ENCODE data around the gene PGAM4.
"Not testable (repeated sequence)": the region's sequence is repeated elsewhere in the genome, so short reads cannot be mapped to it uniquely, and the experiment has no call there.

PGAM4 gene

DNA sequence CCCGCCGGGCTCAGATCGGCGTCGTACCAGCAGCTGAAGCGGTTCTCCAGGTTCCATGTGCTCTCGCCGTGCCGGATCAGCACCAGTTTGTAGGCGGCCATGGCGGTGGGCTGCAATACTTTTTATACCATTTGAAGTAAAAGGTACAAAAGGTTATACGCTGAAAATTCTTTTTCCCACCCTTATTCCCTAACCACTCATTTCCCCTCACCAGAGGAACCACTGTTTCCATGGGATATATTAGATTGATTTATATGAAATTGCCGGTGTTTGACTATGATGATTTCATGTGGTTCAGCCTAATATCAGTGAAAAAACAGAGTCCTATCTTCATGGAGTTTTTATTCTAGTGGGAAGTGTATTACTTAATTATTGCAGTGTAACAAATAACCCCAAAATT is at the start of gene PGAM4:
TSS of gene PGAM4 (minus strand) at position 101 of the 400 bp plus-strand sequence. CDS start at position 101, 0 bp downstream.
- no peak within 1 kb of the TSS for H3K4me3 ChIP-seq (ENCODE audit: low read depth, low read length)

DNA sequence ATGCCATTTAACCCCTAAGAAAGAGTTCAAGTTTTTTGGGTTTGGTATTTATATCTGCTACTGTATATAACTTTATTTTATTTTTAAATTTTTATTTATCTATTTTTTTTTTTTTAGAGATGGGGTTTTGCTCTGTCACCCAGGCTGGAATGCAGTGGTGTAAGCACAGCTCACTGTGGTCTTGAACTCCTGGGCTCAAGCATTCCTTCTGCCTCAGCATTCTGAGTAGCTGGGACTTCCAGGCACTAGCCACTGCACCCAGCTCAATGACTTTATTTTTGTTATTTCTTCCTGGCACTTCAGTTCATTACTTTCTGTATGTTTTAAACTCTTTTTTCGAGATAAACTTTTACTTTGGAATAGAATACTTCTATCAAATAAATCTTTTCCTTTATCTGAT is 42.4 kb upstream of the PGAM4 start:
- no peak overlapping the region for H3K4me3 ChIP-seq (ENCODE audit: low read depth, low read length)

DNA sequence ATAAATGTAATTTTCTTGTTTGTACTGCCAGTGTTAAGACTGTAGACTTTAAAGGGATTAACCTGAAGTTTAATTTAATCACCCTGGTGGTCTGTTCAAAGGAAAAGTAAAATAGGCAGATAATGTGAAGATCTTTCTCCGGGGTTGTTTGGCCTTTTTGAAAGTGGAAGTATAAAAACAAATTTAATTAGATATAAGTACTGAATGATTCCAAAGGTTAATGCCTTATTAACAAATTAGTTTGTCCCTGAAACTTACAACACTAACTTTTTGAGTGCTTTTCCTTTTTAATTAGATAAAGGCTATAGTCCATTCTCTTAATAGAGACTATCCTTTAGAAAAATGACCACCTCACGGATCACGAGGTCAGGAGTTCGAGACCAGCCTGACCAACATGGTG is 10.4 kb upstream of the PGAM4 start:
- H3K4me3 ChIP-seq (ENCODE audit: low read depth, low read length) = no peak overlapping the region

DNA sequence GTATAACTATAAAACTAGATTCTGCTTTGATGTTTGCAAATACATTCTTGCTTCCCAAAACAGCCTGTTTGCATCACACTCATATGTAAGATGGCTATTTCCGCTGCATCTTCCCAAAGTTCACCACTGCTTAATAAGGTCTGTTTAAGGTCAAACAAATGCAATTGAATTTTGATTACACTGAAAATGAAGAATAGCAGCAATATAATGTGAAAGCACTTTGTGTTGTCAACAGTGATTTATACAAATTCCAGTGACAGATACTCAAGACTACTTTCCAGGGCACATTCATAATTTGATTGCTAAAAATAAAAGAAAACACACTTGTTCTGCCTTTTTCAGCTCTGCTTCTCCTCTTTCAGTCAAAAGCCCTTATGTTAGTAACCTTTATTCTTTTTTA is 8.1 kb upstream of the PGAM4 start:
- no peak overlapping the region for H3K4me3 ChIP-seq (ENCODE audit: low read depth, low read length)

DNA sequence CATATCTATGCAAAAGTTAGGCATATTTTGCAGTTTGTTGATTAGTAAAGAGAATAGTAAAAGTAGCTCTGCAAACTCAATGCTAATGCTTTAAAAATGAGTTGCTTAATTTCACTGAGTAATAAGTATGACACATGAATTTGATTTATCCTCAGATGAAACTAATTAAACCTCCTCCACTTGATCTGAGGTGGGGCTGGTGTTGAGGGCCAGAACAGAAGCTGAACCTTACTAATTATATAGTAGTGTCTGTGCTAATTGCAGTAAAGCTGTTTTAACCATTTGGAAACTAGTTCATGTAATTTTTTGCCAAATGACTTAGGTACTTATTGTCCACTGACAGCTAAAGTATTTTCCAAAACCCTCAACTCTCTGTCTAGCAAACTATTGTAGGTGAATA is 7.7 kb upstream of the PGAM4 start:
- H3K4me3 ChIP-seq (ENCODE audit: low read depth, low read length) = no peak overlapping the region

DNA sequence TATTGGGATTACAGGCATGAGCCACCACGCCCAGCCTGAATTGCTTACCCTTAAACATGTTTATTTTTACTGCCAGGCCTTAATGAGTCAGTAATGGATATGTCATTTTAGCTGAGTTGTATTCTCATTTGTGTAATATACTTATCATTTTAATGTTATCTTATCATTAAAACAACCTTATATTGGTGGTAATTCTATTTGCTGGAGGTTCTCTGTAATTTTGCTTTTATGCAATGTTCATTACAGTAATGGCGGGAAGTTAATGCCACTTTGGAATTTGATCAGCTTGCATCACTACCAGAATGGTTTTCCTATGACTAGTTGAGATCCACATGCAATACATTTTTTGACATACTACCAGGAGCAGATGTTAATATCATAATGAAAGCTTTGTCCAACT is 6.3 kb upstream of the PGAM4 start:
- no peak overlapping the region for H3K4me3 ChIP-seq (ENCODE audit: low read depth, low read length)

DNA sequence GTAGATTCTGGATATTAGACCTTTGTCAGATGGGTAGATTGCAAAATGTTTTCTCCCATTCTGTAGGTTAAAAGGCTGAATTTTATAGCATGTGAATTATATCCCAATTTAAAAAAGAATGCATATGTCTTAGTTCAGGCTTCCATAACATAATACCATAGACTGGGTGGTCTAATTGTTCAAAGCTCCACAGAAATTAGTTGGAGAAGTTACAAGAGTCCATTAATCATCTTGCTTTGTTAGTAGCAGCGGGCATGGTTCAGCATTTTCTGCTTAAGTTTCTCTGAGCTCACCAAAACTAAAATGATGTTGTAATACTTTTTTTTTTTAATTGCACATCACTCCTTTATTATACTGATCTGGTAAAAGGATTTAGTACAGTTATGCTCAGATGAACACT is 1.8 kb downstream of the PGAM4 start:
- no peak overlapping the region for H3K4me3 ChIP-seq (ENCODE audit: low read depth, low read length)

DNA sequence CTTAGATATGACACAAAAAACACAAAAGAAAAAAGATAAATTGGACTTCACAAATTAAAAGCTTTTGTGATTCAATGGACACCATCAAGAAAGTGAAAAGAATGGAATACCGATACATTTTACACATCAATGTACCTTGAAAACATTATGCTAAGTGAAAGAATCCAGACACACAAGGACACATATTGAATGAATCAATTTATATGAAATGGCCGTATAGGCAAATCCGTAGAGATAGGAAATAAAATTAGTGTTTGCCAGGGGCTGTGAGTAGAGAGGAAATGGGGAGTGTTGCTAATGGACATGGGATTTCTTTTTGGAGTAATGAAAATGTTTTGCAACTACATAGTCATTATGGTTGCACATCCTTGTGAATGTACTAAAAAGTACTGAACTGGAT is 3.1 kb downstream of the PGAM4 start:
- H3K4me3 ChIP-seq (ENCODE audit: low read depth, low read length) = no peak overlapping the region

DNA sequence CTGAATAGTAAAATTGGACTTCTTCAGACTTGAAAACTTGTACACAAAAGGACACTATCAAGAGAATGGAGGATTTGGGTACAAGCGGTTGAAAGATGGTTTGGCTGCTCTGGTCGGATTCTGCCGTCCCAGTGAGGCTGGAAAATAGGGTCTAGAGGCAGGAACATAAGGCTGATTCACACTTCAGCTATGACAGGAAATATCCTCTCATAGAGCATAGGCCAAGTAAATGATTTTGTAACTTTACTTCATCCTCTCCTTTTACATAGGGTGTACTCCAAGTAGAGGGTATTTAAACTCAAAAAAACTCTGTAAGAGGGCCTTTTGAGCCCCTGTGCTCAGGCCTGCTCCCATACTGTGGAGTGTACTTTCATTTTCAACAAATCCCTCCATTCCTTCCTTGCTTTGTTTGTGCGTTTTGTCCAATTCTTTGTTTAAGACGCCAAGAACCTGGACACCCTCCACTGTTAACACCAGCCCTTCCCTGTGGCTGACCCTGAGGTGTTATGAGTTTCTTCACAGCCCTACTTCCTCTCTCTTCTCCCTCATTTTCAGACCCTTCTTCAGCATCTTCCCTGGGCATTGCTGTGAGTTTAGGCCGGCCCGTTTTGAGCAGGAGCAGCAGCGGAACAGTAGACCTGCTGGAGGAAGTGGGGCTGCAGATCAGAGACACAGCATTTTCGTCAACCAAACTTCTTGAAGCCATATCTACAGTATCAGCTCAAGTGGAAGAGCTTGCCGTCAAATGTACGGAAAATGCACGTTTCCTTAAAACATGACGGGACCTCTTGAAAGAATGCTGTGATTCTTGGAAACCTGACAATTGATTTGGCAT is 7.2 kb downstream of the PGAM4 start:
- no peak overlapping the region for H3K4me3 ChIP-seq (ENCODE audit: low read depth, low read length)

DNA sequence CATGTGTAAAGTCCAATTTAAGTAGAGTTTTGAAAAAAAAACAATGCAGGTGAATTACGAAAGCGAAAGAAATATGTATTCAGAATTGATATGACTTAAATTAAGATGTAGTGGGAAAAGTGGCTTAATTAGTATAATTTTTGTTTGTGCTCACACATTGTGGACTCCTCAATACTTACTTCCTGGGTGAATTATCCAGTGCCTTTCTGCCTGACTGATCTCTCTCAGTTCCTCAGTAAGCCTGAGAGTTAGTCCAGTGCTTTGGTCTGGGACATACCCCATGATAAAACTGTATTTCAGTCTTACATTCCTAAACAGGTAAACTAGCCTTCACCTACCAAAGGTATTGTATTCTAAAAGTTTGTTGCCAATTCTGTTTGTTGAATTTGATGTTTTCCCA is 8.4 kb downstream of the PGAM4 start:
- no peak overlapping the region for H3K4me3 ChIP-seq (ENCODE audit: low read depth, low read length)

DNA sequence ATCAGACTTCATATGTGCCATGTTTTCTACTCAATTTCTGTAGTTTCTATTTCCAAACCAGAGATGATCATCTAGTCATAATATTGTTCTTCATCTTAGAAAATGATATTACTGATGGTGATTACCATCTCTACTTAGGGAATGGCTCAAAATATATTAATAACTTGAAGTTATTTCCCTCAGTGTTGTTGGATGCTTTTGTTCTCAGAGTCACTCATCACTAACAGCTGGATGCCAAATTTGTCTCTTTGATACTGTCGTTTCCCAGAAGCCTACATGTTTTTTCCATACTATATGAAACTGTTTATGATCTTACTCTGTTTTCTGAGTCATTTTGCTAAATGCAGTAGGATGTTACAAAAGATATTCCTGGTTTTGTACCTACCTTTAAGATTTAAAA is 8.9 kb downstream of the PGAM4 start:
- no peak overlapping the region for H3K4me3 ChIP-seq (ENCODE audit: low read depth, low read length)

DNA sequence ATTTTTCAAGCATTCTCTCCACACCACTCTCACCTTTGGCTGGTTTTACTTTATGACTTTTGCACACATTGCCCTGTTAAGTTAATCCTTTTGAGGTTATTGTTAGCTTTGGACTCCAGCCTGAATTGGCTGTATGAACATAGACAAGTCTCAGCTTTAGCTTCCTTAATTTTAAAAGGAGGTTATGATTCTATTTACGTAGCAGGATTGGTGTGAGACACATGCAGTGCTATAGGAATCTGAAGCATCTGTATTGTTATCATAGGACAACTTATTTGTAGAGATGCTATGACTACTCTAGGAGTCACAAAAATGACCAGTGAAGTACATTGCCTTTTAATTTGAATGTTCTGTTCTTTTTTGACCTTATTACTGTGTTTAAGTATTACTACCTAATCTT is 15.7 kb downstream of the PGAM4 start:
- no peak overlapping the region for H3K4me3 ChIP-seq (ENCODE audit: low read depth, low read length)

DNA sequence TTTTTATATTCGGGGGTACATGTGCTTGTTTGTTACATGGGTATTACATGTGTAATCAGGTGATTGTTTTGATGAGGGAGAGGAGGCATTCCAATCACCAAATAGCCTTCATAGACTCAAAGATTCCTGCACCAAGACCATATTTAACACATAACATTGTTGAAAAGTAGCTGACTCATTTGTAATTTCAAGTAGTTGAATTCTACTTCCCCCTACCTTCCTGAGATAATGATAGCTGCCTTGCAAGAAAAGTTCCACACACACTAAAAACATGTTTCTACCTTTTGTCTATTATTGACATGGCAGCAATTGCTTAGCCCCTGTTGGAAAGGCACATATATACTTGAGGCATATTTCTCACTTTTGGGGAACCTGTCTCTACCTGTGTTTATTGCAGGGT is 16.1 kb downstream of the PGAM4 start:
- no peak overlapping the region for H3K4me3 ChIP-seq (ENCODE audit: low read depth, low read length)

DNA sequence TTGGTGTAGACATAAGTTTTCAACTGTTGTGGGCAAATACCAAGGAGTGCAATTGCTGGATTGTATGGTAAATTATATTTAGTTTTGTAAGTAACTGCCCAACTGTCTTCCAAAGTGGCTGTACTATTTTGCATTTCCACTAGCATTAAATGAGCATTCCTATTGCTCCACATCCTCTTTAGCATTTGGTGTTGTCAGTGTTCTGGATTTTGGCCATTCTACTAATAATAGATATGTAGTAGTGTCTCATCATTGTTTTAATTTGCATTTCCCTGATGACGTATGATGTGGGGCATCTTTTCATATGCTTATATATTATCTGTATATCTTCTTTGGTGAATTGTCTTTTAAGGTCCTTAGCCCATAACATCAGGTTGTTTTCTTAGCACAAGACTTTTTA is 17.3 kb downstream of the PGAM4 start:
- H3K4me3 ChIP-seq (ENCODE audit: low read depth, low read length) = no peak overlapping the region

DNA sequence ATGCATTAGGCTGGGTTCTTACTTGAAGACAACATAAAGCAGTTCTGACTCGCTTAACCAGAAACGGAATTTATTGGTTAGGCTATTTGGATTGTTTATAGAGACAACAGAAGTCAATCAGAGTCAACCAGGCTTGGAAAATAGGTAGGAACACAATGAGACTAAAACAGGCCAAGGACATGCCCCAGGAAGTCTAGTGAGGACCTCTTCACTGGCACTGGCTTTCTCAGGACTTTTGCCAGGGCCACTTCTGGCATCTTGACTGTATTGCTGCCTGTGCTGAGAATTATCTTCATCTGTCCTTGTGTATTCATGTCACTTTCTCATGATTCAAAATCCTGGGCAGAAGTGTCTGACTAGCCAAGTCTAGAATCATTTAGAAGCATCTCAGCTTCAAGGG is 19.6 kb downstream of the PGAM4 start:
- H3K4me3 ChIP-seq (ENCODE audit: low read depth, low read length) = no peak overlapping the region

DNA sequence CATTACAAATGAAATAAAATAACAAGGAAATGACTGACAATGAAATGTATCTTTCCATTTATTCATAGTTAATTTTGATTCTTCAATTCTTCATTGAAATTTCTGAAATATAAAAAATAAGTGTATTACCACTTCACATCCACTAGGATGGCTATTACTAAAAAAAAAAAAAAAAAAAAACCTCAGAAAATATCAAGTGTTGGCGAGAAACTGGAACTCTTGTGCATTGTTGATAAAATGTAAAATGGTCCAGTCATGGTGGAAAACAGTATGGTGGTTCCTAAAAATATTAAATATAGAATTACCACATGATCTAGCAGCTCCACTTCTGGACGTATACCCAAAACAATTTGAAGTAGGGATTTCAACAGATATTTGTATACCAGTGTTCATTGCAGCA is 22.9 kb downstream of the PGAM4 start:
- no peak overlapping the region for H3K4me3 ChIP-seq (ENCODE audit: low read depth, low read length)

DNA sequence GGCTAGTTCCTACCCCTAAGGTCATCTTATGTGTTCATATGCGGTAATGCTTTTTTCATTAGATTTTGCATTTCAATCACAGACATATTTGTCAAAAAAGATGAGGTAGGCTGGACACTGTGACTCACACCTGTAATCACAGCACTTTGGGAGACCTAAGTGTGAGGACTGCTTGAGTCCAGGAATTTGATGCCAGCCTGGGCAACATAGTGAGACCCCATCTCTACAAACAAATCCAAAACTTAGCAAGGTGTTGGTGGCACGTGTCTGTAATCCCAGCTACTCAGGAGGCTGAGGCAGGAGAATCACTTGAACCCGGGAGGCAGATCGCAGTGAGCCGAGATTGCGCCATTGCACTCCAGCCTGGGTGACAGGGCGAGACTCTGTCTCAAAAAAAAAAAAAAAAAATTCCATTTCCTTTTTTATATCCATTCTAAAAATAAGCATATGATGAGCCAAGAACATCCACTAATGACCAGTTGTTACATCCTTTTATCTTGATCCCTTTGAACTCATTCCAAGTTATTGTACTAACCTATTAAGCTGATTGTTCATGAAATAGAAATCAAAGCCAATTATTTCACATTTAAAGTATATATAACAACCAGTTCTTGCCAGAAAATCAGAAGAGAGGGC is 23.4 kb downstream of the PGAM4 start:
- no peak overlapping the region for H3K4me3 ChIP-seq (ENCODE audit: low read depth, low read length)

DNA sequence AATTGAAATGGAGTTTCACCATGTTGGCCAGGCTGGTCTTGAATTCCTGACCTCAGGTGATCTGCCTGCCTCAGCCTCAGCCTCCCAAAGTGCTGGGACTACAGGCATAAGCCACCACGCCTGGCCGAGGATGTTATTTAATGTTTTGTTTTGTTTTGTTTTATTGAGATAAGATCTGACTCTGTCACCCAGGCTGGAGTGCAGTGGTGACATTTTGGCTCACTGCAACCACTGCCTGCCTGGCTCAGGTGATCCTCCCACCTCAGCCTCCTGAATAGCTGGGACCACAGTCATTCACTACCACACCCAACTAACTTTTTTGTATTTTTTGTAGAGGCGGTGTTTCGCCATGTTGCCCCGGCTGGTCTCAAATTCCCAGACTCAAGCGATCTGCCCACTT is 24.4 kb downstream of the PGAM4 start:
- H3K4me3 ChIP-seq (ENCODE audit: low read depth, low read length) = not testable (repeated sequence)

DNA sequence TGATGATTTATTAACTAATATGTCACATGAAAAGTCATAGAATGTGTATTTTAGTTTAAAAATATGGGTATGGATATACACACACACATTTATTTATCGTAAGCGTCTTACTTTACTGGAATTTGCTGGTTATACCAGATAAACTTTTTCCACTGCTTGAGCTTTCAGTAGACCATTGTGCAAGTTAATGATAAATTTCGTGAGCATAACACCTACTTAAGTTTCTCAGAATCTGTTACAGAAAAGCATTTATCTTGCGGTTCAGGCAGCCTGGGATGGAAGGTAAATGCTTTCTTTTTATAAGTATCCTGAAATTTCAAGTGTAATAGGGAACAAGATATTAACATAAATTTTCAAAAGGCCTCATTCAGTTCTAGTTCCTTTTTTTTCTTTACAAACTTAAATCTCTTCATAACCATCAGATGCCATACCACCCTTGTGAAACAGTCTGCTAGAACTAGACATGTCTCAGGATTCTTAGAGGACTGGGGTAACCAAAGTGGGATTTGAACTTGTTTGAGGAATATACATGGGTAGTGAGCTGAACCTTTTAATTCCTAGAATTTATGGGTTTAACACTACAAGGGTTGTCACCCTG is 31.3 kb downstream of the PGAM4 start:
- no peak overlapping the region for H3K4me3 ChIP-seq (ENCODE audit: low read depth, low read length)

DNA sequence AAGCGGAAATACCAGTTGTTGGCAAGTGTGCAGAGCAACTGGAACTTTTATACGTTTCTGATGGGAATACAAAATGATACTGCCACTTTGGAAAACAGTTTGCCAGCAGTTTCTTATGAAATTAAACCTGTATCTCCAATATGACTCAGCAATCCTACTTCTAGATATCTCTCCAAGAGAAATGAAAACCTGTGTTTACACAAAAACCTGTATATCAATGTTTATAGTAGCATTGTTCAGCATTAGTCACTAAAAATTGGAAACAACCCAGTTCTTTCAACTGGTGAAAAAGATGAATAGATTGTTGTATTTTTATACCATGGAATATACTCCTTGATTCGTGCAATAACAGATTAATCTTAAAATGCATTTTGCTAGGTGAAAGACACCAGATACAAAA is 32.1 kb downstream of the PGAM4 start:
- H3K4me3 ChIP-seq (ENCODE audit: low read depth, low read length) = no peak overlapping the region

DNA sequence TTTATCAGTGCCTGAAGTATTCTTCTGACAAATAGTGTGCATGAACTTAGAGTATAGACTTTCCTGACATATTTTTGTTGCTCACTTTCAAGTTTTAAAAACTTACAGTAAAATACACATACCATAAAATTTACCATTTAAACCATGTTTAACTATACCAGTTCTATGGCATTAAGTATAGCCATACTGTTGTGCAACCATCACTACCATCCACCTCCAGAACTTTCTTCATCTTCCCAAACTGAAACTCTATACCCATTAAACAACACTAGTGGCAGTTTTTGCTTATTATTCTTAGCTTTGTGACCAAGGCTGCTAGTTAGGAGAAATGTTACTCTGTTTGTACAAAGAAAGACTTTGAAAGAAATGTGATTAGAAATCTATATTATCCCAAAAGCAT is 33.1 kb downstream of the PGAM4 start:
- no peak overlapping the region for H3K4me3 ChIP-seq (ENCODE audit: low read depth, low read length)

DNA sequence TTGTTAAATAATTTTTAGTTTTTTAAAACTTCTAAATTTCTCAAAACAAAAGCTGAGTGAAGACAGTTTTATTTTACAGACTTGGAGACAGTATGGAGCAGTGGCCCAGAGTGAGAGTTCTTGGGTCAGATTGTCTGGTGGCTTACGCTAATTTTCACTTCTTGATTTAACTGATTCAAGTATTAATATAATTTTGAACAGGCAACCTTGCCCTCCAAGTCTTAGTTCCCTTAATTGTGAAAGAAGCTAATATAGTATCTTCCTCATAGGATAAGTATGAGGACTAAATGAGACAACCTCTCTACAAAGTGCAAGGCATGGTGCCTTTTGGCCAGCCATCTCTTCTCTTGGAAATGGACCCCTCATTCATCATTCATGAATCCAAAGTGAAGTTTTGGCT is 33.6 kb downstream of the PGAM4 start:
- no peak overlapping the region for H3K4me3 ChIP-seq (ENCODE audit: low read depth, low read length)

Data from iPS-11a (cell line).